ENCODE data around the gene SYNGR1. TPM values are rescaled to one million over a fixed set of nuclear protein-coding genes. Genes with fewer than 3 reads are reported as not detected.

Gene SYNGR1
- total and polyA plus RNA-seq, 2 donors (not counting 1 experiment from before 2014, with no cell fraction given) = 13.0 to 13.5 TPM

DNA sequence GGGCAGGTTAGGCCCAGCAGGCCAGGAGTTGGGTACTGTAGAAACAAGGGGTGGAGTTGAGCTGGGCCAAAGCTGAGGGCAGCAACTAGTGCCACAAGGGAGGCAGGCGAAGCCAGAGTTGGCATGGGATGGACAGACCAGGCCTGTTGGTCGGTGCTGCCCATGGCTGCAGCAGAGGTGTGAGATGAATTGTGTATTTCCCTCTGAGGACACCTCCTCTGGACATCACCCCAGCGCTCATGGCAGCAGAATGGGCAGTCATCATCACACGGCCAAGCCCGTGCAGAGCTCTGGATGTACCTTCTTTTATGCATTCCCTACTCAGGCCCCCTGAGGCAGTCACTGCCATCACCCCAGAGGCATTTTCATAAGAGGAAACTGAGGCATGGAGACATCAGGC is 70.1 kb downstream of the SYNGR1 start:
- Histone ChIP-seq H3K9me3 (ENCODE audit: control insufficient read depth, insufficient read depth, low read depth, low read length) (no peaks in the 10 kb centered on the region), H3K79me2 (ENCODE audit: control insufficient read depth, insufficient read depth, low read length) (no peaks in the 10 kb centered on the region), H3K27me3 (ENCODE audit: control insufficient read depth, insufficient read depth, low read length) (no peaks in the 10 kb centered on the region), H3K4me1 (ENCODE audit: control insufficient read depth, extremely low read depth, insufficient read depth, low read length) (no peaks in the 10 kb centered on the region), H3K4me2 (ENCODE audit: extremely low read depth, insufficient read depth, low read length) (no peak overlapping the region), H3K9ac (ENCODE audit: insufficient read depth, low read length) (no peak overlapping the region), H4K20me1 (ENCODE audit: control insufficient read depth, extremely low read depth, insufficient read depth, low read length) (no peaks in the 10 kb centered on the region), H3K36me3 (ENCODE audit: control insufficient read depth, insufficient read depth, low read length) (peaks cover 25% of the 10 kb centered on the region), H3K4me3 (replicated peaks in 1 of 4; ENCODE audit: control extremely low read depth in 1 of 4, insufficient read depth in 1 of 4, low read depth in 3 of 4, low read length in 4 of 4) (no peak overlapping the region), H3K27ac (ENCODE audit: insufficient read depth, low read length) (no peak overlapping the region), H2AFZ (ENCODE audit: low read length) (no peak overlapping the region)
- no peak for TF ChIP-seq EZH2 (IDR thresholded peaks at IDR 0.05; ENCODE audit: low read length, missing control alignments)
- TF ChIP-seq, protein P1, sequence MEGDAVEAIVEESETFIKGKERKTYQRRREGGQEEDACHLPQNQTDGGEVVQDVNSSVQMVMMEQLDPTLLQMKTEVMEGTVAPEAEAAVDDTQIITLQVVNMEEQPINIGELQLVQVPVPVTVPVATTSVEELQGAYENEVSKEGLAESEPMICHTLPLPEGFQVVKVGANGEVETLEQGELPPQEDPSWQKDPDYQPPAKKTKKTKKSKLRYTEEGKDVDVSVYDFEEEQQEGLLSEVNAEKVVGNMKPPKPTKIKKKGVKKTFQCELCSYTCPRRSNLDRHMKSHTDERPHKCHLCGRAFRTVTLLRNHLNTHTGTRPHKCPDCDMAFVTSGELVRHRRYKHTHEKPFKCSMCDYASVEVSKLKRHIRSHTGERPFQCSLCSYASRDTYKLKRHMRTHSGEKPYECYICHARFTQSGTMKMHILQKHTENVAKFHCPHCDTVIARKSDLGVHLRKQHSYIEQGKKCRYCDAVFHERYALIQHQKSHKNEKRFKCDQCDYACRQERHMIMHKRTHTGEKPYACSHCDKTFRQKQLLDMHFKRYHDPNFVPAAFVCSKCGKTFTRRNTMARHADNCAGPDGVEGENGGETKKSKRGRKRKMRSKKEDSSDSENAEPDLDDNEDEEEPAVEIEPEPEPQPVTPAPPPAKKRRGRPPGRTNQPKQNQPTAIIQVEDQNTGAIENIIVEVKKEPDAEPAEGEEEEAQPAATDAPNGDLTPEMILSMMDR (conservative IDR thresholded peaks at IDR 0.05 in 1 of 2, IDR thresholded peaks at IDR 0.05 in 1 of 2; ENCODE audit: low read depth in 1 of 2, low read length in 2 of 2) = no peak
- no peak for DNase-seq (ENCODE audit: low read depth in 2 of 2)

DNA sequence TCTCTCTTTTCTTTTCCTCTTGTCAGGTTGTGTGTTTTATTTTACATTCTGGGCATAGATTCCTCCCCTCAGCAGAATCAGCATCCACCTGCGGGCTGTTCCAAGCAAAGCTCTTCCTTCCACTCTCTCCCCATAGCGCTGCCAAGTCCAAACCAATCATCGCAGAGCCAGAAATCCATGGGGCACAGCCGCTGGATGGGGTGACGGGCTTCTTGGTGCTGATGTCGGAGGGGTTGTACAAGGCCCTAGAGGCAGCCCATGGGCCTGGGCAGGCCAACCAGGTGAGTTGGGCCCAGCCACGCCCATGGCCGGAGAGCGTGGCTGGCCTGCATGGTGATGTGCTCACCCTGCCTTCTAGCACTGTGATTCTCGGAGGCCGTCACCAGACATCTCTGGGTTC is 71.9 kb downstream of the SYNGR1 start:
- Histone ChIP-seq H2AFZ (ENCODE audit: low read length) (no peak overlapping the region), H4K20me1 (ENCODE audit: control insufficient read depth, extremely low read depth, insufficient read depth, low read length) (no peaks in the 10 kb centered on the region), H3K4me1 (ENCODE audit: control insufficient read depth, extremely low read depth, insufficient read depth, low read length) (no peaks in the 10 kb centered on the region), H3K4me2 (ENCODE audit: extremely low read depth, insufficient read depth, low read length) (no peak overlapping the region), H3K4me3 (replicated peaks in 1 of 4; ENCODE audit: control extremely low read depth in 1 of 4, insufficient read depth in 1 of 4, low read depth in 3 of 4, low read length in 4 of 4) (no peak overlapping the region), H3K9me3 (ENCODE audit: control insufficient read depth, insufficient read depth, low read depth, low read length) (no peaks in the 10 kb centered on the region), H3K27ac (ENCODE audit: insufficient read depth, low read length) (no peak overlapping the region), H3K36me3 (ENCODE audit: control insufficient read depth, insufficient read depth, low read length) (peaks cover 19% of the 10 kb centered on the region), H3K9ac (ENCODE audit: insufficient read depth, low read length) (no peak overlapping the region), H3K27me3 (ENCODE audit: control insufficient read depth, insufficient read depth, low read length) (no peaks in the 10 kb centered on the region), H3K79me2 (ENCODE audit: control insufficient read depth, insufficient read depth, low read length) (no peaks in the 10 kb centered on the region)
- DNase-seq (ENCODE audit: low read depth in 2 of 2) = no peak
- TF ChIP-seq, protein P1 (conservative IDR thresholded peaks at IDR 0.05 in 1 of 2, IDR thresholded peaks at IDR 0.05 in 1 of 2; ENCODE audit: low read depth in 1 of 2, low read length in 2 of 2) = no peak
- no peak for TF ChIP-seq EZH2 (IDR thresholded peaks at IDR 0.05; ENCODE audit: low read length, missing control alignments)

DNA sequence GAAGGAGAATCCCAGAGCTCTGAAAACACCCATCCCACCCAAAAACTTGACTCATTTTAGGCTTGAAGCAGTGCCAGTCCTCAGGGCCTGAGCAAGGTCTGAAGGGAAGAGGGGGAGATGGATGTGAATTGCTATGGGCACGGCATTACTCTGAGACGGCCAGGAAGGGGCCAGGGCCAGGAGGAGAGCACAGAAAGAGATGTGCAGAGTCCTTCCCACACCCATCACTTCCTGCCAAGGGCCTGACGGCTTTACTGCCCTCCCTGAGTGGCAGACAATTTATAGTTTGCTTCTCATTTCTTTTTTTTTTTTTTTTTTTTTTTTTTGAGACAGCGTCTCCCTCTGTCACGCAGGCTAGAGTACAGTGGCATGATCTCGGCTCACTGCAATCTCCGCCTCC is 72.3 kb downstream of the SYNGR1 start:
- Histone ChIP-seq H3K4me2 (ENCODE audit: extremely low read depth, insufficient read depth, low read length) (no peak overlapping the region), H3K79me2 (ENCODE audit: control insufficient read depth, insufficient read depth, low read length) (no peaks in the 10 kb centered on the region), H3K4me3 (replicated peaks in 1 of 4; ENCODE audit: control extremely low read depth in 1 of 4, insufficient read depth in 1 of 4, low read depth in 3 of 4, low read length in 4 of 4) (no peak overlapping the region), H3K9ac (ENCODE audit: insufficient read depth, low read length) (no peak overlapping the region), H3K36me3 (ENCODE audit: control insufficient read depth, insufficient read depth, low read length) (peaks cover 17% of the 10 kb centered on the region), H2AFZ (ENCODE audit: low read length) (no peak overlapping the region), H3K4me1 (ENCODE audit: control insufficient read depth, extremely low read depth, insufficient read depth, low read length) (no peaks in the 10 kb centered on the region), H3K27me3 (ENCODE audit: control insufficient read depth, insufficient read depth, low read length) (no peaks in the 10 kb centered on the region), H3K9me3 (ENCODE audit: control insufficient read depth, insufficient read depth, low read depth, low read length) (no peaks in the 10 kb centered on the region), H4K20me1 (ENCODE audit: control insufficient read depth, extremely low read depth, insufficient read depth, low read length) (no peaks in the 10 kb centered on the region), H3K27ac (ENCODE audit: insufficient read depth, low read length) (no peak overlapping the region)
- TF ChIP-seq EZH2 (IDR thresholded peaks at IDR 0.05; ENCODE audit: low read length, missing control alignments) = no peak
- TF ChIP-seq, protein P1 (conservative IDR thresholded peaks at IDR 0.05 in 1 of 2, IDR thresholded peaks at IDR 0.05 in 1 of 2; ENCODE audit: low read depth in 1 of 2, low read length in 2 of 2) = no peak
- no peak for DNase-seq (ENCODE audit: low read depth in 2 of 2)
